HG03354 (cell line): Measurements from ENCODE around the gene ZNF831.

Source experiments
- ATAC-seq: cut with Tn5 transposase; IDR thresholded peaks from one replicate; pipeline ENCODE4 v1.9.1; 2021; ENCODE audit warnings: mild to moderate bottlenecking; ENCODE audit not compliant: unreplicated experiment, poor library complexity, severe bottlenecking

Gene ZNF831

DNA sequence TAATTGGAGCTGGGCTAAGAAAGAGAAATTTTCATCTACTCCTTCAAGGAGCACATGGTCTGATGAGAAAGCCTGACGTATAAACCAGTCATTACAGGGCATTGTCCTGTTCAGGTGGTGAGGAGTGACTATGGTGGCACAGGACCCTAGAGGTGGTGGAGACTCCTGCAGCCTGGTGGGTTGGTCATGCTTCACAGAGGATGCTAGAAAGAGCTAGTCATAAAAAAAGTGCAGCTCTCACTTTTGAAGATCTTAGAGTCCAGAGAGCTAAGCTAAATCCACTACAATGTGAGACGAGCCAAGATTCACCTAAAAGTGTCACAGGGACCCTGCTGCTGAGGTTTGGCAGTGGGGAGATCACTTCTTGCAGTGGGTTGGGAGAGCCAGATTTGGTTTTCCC is 9.8 kb upstream of the ZNF831 start:
- ATAC-seq: no peak

DNA sequence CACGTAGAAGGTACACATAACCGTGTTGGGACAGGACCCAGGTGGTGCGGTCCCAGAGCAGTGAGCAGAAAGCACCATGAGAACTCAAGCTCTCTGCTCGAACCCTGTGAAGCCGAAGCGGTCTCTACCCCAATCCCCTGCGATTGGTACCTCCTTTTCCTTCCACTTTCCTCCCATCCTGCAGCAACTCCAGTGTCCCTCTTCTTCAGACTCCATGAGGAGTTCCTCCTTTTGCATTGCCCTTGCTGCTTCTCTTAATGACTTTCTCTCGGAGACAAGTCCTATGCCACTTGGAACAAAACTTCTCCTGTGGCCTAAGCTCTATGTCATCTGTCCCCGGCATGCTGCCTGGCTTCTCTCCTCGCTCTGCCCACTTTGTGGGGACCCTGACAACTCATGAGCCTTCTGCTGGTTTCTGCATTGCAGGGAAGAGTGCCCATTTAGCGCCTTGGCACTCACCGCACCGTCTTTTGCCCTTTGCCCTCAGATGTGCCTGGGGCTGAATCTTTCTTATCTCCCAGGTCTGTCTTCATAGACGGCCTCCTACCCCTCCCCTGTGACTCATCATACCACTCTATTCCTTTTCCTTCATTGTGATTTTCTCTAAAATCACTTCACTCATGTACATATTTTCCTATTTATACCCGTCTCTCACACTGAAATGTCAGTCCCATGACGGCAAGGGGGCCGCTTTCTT is 9.2 kb upstream of the ZNF831 start:
- ATAC-seq: no peak

DNA sequence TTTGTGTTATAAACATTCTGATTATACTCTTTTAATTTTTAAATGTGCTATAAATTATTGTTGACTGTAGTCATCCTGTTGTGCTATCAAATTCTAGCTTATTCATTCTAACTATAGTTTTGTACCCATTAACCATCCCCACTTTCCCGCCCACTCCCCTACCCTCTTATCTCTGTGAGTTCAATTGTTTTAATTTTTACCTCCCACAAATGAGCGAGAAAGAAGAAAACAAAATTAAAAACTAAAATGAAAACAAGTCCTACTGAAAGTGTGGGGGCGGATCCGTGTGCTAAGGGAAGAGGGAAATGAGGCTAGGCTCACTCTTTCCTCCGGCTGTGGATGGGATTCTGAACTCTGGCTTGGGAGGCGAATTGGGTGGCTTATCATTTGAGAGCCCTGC is 6.6 kb upstream of the ZNF831 start:
- ATAC-seq: no peak

DNA sequence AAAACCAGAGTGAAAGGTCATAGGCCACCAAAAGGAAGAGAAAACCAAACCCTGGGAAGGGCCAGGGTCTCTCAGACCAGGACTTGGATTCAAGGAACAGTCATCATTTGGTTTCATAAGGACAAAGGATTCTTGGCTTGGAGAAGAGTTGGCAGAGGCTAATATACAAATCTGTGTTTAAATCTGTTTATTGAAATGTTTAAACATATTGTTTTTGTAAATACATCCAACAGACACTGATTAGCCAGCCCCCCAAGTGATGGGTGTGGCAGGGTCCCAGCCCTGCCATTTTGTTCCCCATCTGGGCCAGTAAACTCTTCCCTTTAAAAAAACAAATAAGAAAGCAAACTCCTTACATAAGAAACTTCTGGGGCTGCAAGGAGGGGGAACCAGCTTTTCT is 6.1 kb upstream of the ZNF831 start:
- no peak for ATAC-seq

DNA sequence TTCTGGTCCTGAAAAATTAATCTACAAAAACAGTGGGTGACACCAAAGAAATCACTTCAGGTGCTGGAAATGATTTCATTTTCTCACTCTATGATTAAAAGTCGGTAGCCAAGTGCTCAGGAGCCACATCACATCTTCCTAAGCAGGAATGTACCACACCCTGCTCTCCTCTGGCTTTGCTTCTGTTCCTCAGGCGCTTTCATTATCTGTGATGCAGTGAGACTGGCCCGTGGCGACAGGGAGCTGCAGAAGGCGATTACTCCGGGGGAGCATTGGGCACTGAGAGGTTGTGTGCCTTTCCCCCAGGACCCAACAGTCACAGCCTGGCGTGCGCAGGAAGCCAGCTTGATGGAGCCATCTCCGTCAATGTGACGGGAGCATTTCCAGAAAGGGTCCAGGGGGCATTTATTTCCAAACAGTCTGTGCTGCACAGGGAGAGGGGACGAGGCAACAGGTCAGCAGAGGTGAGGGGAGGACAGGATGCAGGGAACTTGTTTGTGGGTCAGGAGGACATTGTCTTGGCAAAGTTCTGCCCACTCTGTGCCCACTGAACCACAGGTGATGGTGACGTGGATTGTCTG is 5.6 kb upstream of the ZNF831 start:
- no peak for ATAC-seq

DNA sequence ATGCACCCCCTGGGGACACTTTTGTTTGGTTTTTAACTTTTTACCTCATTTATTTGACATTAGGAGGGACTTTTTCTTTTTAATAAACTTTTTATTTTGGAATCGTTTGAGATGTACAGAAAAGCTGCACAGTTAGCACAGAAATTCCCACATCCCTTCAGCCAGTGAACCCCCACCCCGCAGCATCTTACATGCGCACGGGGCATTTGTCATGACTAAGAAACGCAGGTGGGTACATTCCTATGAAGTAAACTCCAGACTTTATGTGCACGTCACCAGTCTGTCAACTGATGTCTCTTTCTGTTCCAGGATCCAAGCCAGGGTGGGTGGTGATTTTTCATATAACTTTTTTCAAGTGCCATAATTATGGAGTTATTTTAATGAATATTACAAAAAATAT is 4.9 kb upstream of the ZNF831 start:
- ATAC-seq: no peak

DNA sequence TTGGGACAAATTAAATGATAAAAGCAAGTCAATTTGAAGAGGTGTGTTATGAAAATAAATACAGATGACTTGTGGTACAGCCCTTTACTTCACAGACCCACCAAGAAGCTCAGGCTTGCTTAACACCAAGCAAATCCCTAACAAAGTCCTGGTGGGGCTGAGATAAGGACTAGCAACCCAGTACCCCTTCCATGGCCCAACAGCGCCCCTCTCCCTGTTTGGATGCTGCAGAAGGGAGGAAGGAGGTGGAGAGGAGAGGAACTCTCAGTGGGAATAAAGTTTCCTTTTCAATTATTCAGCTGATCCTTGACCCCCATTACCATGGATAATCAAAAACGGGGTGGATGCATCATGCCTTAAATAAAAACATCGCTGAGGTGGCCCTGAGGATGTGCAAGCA is 4.5 kb upstream of the ZNF831 start:
- ATAC-seq: no peak

DNA sequence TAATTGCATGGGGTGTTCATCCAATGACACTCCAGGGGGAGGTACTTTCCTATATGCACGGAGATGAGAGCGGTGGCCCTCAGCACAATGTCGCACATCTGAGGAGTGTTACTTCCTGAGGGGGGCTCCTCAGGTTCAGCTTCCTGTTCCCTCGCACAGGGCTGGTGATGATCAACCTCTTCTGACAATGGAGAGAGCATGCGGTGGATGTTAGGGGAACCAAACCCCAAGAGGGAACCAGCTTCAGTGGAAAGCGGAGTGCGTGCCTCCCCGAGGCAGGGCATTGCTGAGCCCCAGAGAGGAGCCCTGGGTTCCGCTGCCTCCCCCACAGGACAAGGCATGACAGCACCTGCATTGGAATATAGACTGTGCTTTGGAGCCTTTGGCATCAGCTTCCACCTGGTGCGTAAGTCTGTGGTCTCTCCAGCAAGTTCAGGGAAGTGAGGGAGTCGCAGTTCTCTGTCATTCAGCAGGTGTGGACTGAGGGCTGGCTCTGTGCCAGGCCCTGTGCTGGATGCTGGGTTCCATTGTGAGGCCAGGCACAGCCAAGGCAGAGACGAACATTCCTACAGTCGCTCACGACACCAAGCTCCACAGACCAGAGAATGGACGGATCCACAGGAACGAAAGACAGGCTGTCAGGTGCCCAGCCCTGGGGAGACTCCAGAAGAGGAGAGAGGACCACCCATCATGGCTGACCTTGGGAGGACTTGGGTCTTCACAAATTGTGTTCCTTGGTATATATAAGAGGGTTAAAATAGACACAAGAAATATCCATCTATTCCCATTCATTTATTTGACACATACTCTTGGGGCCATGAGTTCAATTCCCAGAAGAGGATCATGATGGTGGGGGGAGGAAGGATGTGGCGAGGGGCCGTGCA is 3.9 kb upstream of the ZNF831 start:
- no peak for ATAC-seq

DNA sequence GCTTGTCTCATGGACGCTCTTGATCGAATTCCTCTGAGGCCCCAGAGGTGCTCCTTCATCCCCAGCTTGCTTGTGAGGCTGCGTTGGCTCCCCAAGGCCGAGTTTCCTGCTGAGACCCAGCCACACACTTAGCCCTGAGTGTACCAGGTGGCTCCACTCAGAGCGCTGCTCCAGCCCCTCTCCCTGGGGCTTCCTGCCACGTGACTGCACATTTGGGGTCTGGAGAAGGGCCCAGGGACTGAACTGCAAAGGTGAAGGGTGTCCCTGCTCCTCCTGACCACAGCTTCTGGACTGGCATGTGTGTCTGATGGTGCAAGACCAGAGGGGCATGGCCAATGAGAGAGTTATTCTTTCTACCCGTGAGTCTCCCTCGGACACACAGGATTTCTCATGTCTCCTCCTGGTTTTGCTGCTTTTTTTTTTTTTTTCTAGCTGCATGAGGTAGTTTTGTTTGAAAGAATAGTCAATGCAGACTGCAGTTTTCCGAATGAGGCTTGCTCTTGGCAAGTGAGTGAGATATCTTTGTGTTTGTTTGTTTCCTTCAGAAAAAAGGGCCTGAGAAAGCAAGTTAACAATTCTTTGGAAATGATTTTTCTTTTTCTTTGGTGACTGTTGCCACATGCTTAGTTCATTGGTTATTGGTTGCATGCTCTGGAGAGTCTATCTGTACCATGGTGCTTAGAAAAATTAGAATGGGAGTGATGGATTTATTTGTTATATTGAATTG is 3.1 kb upstream of the ZNF831 start:
- no peak for ATAC-seq

DNA sequence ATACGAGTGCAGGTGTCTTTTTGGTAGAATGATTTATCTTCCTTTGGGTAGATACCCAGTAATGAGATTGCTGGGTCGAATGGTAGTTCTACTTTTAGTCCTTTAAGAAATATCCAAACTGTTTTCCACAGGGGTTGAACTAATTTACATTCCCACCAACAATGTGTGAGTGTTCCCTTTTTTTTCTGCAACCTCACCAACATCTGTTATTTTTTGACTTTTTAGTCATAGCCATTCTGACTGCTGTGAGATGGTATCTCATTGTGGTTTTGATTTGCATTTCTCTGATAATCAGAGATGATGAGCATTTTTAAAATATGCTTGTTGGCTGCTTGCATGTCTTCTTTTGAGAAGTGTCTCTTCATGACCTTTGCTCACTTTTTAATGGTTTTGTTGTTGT is 1.9 kb upstream of the ZNF831 start:
- peak; percentile 31 for ATAC-seq

DNA sequence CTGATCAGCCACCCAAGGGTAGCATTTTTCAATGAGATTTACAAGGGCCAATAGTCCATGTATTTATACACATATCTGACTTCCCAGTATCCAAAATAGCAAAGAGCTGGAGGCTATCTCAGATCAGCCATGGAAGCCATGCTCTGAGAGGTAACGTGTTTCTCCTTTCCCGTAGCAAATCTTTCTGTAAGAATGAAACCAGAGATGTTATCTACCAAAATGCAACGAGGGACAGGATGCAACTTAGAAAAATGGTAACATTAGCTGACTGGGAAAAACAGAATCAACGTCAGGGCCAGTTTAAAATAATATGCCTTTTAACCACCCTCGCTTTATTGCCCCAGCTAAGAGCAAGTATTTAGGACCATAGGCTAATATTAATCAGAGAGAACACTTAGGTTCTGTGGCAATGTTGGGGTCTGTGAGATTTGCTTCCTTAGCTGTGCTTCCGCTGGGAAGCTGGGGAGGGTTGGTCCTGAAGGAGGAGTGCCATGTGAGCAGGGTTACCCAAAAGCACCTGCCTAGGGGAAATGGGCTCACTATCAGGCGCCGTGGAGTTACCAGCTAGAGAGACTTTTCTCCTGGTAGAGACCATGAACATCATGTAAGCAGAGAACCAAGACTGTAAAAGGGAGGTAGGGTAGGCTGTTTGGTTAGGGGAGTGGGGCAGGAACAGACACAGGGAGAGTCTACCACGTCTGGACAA is 1.2 kb downstream of the ZNF831 start:
- no peak for ATAC-seq

DNA sequence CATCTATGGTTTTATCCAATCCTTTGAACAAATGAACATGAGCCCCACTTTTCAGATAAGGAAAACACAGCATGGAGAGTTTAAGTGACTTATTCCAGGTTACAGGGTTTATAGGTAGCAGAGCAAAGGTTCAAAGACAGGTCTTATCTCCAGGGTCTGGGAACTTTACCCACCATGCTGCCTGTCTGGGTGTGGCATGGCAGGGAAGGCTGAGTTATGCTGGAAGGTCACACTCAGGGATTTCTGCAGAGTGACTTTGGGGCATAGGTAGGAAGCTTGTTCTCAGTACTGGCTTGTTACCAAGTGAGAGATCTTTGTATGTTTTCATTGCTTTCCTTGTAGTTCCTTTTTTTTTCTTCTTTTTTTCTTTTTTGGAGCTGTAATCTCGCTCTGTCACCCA is 1.8 kb downstream of the ZNF831 start:
- ATAC-seq: no peak

DNA sequence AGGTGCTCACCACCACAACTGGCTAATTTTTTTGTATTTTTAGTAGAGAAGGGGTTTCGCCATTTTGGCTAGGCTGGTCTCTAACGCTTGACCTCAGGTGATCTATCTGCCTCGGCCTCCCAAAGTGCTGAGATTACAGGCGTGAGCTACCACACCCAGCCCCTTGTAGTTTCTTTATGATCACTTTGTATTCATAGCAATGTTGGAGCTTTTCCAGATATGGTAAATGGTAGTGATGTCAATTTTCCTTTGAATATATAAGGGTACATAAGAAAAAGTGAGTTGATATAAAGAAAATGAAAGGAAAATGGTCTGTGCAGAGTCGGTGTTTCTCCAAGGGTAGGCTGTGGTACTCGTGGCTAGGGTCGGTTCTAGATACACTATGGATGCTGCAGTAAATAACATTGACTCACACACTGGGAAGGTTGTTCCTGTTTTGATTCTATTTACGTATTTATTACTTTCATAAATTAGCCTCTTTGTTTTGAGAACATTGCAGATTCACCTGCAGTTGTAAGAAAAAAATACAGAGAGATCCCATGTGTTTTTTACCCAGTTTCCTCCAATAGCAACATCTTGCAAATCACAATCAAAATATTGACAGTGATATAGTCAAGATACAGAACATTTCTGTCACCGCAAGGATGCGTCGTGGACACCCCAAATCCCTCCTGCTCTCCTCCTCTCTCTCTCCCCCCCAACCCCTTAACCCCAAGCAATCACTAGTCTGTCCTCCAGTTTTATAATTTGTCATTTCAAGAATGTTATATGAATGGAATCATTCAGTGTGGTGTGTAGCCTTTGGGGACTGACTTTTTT is 2.5 kb downstream of the ZNF831 start:
- no peak for ATAC-seq

DNA sequence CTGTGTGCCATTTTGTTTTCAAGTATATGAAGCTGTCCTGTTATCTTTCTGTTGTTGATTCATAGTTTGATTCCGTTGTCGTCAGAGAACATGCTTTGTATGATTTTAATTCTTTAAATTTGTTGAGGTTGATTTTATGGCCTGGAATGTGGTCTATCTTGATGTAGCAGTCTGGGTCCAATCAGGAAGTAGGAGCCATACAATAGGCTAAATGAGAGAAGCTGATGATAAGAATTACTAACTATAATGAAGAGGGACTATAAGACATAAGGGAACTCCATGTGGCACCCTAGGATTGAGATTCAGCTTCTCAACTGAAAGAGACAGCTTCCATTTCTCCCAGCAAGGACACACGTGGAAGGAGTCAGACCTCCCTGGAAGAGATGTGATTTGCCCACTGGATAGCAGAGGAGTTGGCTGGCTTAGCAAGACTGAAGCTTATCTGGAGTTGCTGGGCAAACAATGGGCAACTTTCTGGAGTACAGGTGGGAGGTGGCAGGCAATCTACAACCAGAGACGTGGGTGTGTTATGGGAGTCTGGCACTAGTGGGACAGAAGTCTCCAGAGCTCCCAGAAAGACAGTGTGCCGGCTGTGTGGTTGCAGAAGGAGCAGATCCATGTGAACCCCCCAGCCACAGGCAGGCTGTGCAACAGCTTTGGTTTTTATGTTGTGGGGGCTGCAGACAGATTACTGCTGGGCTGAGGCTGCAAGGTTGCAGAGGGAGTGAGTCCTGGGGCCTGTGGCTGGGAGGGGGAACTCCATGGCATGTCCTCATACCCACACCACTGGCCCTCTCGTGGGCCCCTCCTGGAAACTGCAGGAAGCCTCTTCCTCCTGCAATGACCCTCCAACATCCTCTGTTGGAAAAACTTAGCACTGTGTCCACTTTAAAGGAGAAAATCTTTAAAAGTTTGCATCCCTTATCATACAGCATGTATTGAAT is 7.1 kb downstream of the ZNF831 start:
- ATAC-seq: no peak

DNA sequence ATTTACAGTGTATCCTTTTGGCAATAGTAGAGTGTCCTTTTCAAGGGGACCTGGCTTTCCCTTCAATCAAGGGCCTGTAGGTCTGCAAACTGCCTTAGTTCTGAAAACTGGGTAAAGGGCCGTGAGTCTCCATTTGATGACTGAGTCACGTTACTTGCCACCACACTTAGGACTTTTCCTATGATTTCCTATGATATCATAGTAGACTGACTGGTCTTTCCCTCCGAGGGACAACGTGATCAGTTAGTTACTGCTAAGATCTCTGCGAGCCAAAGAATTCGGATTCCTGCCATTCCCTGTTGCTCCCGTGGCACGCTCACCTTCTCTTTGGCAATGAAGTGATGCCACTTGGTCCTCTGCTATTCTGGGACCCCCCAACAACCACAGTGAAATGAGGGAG is 8.4 kb downstream of the ZNF831 start:
- no peak for ATAC-seq

DNA sequence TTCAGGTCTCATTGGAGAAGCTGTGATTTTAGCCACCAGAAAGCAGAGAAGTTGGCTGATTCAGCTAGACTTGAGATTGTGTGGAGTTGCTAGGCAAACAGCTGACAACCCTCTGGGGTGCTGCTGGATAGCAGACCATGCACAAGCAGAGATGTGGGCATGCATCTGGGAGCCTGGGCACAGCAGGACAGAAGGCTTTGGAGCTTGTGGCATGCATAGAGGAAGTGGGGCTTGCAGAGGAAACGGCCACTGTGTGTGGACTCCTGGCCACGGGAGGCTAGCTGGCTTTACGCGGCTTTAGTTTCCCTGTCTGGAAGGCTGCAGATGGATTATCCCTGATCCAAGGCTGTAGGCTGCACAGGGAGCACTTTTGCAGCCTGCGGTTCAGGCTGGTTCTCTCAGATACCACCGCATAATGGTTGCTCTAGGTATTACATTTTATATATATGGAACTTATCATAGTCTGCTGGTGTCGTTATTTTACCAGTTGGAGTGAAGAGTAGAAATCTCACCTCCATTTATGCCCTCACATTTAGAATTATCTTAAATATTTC is 10.4 kb downstream of the ZNF831 start:
- no peak for ATAC-seq

DNA sequence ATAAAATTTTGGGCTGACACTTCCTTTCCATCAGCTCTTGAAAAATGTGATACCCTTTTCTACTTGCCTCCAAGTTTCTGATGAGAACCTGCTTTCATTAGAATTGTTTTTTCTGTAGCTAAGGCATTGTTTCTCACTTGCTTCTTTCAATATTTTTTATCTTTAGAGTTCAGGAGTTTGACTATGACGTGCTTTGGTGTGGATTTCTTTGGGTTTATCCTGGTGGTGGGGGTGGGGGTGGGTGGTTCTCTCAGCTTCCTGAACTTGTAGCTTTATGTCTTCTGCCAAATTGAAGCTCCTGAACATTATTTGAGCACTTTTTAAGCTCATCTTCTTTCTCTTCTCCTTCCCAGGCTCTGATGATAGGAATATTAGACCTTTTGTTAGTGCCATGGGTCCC is 11.4 kb downstream of the ZNF831 start:
- ATAC-seq: no peak

DNA sequence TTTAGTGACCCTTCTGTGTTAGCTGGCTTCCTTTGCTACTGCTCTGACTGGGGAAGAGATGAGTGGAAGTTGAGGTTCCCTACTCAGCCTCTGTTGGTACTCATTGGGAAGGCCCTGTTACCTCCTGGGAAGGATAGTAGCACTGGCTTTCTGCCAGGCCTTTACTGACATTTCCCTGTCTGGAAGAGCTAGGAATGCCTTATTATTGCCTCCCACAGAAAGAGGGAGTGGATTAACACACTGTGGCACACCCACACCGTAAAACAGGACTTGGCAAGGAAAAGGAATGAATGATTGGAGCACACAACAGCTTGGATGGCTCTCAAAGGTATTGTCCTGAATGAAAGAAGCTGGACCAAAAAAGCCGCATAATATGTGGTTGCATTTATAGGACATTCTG is 12.2 kb downstream of the ZNF831 start:
- ATAC-seq: no peak
